Measurements from ENCODE around the gene CAMSAP1.

Gene CAMSAP1

GRCh38 chr9:135830496-135830895 lies 76.8 kb downstream of the CAMSAP1 start:
- H3K18ac ChIP-seq (ENCODE audit: low read depth in 1 of 2, low read length in 2 of 2): no peak overlapping the region
- no peak overlapping the region for H2BK120ac ChIP-seq (ENCODE audit: low read depth, low read length)
- peak; percentile 38 for DNase-seq
- no peak overlapping the region for H2AK5ac ChIP-seq (ENCODE audit: low read length, severe bottlenecking)
- H3K4me2 ChIP-seq (ENCODE audit: low read length, poor library complexity, severe bottlenecking): no peak overlapping the region
- H2BK5ac ChIP-seq (ENCODE audit: low read depth, low read length, poor library complexity, severe bottlenecking): no peak overlapping the region
- H3K27me3 ChIP-seq (ENCODE audit: control insufficient read depth in 1 of 2, insufficient read depth in 1 of 2, low read length in 2 of 2): no peaks in the 10 kb centered on the region
- no peak overlapping the region for H2BK15ac ChIP-seq (ENCODE audit: low read depth, poor library complexity, severe bottlenecking)
- no peak overlapping the region for H4K8ac ChIP-seq (ENCODE audit: low read length)
- H3K79me1 ChIP-seq (replicated peaks; ENCODE audit: low read length, poor library complexity, severe bottlenecking): peaks cover 35% of the 10 kb centered on the region
- H3K9me3 ChIP-seq (ENCODE audit: control insufficient read depth, low read length): peaks cover 9% of the 10 kb centered on the region
- H2AFZ ChIP-seq (ENCODE audit: low read depth, low read length): no peak overlapping the region
- H3K27ac ChIP-seq (ENCODE audit: low read length, poor library complexity, severe bottlenecking): no peak overlapping the region
- no peak overlapping the region for H4K91ac ChIP-seq (ENCODE audit: low read length)
- 100% methylated on average over 1 of the region's 1 CpG for WGBS
- no peak overlapping the region for H3K14ac ChIP-seq (ENCODE audit: low read length in 2 of 2)
- no peak overlapping the region for H2BK12ac ChIP-seq (ENCODE audit: low read length in 2 of 2)
- H3K9ac ChIP-seq (ENCODE audit: low read length): no peak overlapping the region
- H3K36me3 ChIP-seq (ENCODE audit: control insufficient read depth in 1 of 2, insufficient read depth in 2 of 2, low read depth in 1 of 2, low read length in 2 of 2): peaks cover 6 to 29% of the 10 kb centered on the region in 2 experiments
- no peak overlapping the region for H3K23ac ChIP-seq (ENCODE audit: low read length in 2 of 2)
- peaks cover 2% of the 10 kb centered on the region for H3K4me1 ChIP-seq (ENCODE audit: control insufficient read depth, insufficient read depth, low read depth, low read length)
- no peak overlapping the region for H3K4ac ChIP-seq (ENCODE audit: low read depth in 1 of 2, low read length in 2 of 2)
- no peak overlapping the region for H3K4me3 ChIP-seq (ENCODE audit: insufficient read depth in 1 of 2, low read depth in 1 of 2, low read length in 2 of 2)

- H2BK12ac ChIP-seq (ENCODE audit: low read length in 2 of 2): no peak overlapping the region
- peaks cover 9% of the 10 kb centered on the region for H3K9me3 ChIP-seq (ENCODE audit: control insufficient read depth, low read length)
- no peak overlapping the region for H3K4me3 ChIP-seq (ENCODE audit: insufficient read depth in 1 of 2, low read depth in 1 of 2, low read length in 2 of 2)
- H3K9ac ChIP-seq (ENCODE audit: low read length): no peak overlapping the region
- H3K27me3 ChIP-seq (ENCODE audit: control insufficient read depth in 1 of 2, insufficient read depth in 1 of 2, low read length in 2 of 2): no peaks in the 10 kb centered on the region
- no peak overlapping the region for H2AK5ac ChIP-seq (ENCODE audit: low read length, severe bottlenecking)
- no peak overlapping the region for H3K4me2 ChIP-seq (ENCODE audit: low read length, poor library complexity, severe bottlenecking)
- no peak overlapping the region for H2BK5ac ChIP-seq (ENCODE audit: low read depth, low read length, poor library complexity, severe bottlenecking)
- H3K79me1 ChIP-seq (replicated peaks; ENCODE audit: low read length, poor library complexity, severe bottlenecking): peaks cover 33% of the 10 kb centered on the region
- 96% methylated on average over 5 of the region's 5 CpGs for WGBS
- no peak overlapping the region for H2AFZ ChIP-seq (ENCODE audit: low read depth, low read length)
- no peak overlapping the region for H3K18ac ChIP-seq (ENCODE audit: low read depth in 1 of 2, low read length in 2 of 2)
- H4K91ac ChIP-seq (ENCODE audit: low read length): no peak overlapping the region
- H3K4me1 ChIP-seq (ENCODE audit: control insufficient read depth, insufficient read depth, low read depth, low read length): peaks cover 2% of the 10 kb centered on the region
- no peak overlapping the region for H3K14ac ChIP-seq (ENCODE audit: low read length in 2 of 2)
- DNase-seq: no peak
- H4K8ac ChIP-seq (ENCODE audit: low read length): no peak overlapping the region
- H2BK120ac ChIP-seq (ENCODE audit: low read depth, low read length): no peak overlapping the region
- H3K36me3 ChIP-seq (ENCODE audit: control insufficient read depth in 1 of 2, insufficient read depth in 2 of 2, low read depth in 1 of 2, low read length in 2 of 2): peaks cover 12 to 23% of the 10 kb centered on the region in 2 experiments
- H3K27ac ChIP-seq (ENCODE audit: low read length, poor library complexity, severe bottlenecking): no peak overlapping the region
- no peak overlapping the region for H3K23ac ChIP-seq (ENCODE audit: low read length in 2 of 2)
- H3K4ac ChIP-seq (ENCODE audit: low read depth in 1 of 2, low read length in 2 of 2): no peak overlapping the region
- H2BK15ac ChIP-seq (ENCODE audit: low read depth, poor library complexity, severe bottlenecking): no peak overlapping the region
These were observed 78.7 kb downstream of the CAMSAP1 start for GRCh38 chr9:135828656-135829055.

- Histone ChIP-seq H3K4me3 (ENCODE audit: insufficient read depth in 1 of 2, low read depth in 1 of 2, low read length in 2 of 2) (no peak overlapping the region), H3K4ac (ENCODE audit: low read depth in 1 of 2, low read length in 2 of 2) (no peak overlapping the region), H2BK12ac (ENCODE audit: low read length in 2 of 2) (no peak overlapping the region), H3K4me2 (ENCODE audit: low read length, poor library complexity, severe bottlenecking) (no peak overlapping the region), H4K91ac (ENCODE audit: low read length) (no peak overlapping the region), H3K27ac (ENCODE audit: low read length, poor library complexity, severe bottlenecking) (no peak overlapping the region), H2BK15ac (ENCODE audit: low read depth, poor library complexity, severe bottlenecking) (no peak overlapping the region), H3K9me3 (ENCODE audit: control insufficient read depth, low read length) (peaks cover 9% of the 10 kb centered on the region), H3K23ac (ENCODE audit: low read length in 2 of 2) (no peak overlapping the region), H2AK5ac (ENCODE audit: low read length, severe bottlenecking) (no peak overlapping the region), H4K8ac (ENCODE audit: low read length) (no peak overlapping the region), H3K4me1 (ENCODE audit: control insufficient read depth, insufficient read depth, low read depth, low read length) (peaks cover 2% of the 10 kb centered on the region), H2BK120ac (ENCODE audit: low read depth, low read length) (no peak overlapping the region), H3K79me1 (replicated peaks; ENCODE audit: low read length, poor library complexity, severe bottlenecking) (peaks cover 34% of the 10 kb centered on the region), H3K18ac (ENCODE audit: low read depth in 1 of 2, low read length in 2 of 2) (no peak overlapping the region), H2BK5ac (ENCODE audit: low read depth, low read length, poor library complexity, severe bottlenecking) (no peak overlapping the region), H3K14ac (ENCODE audit: low read length in 2 of 2) (no peak overlapping the region), H3K9ac (ENCODE audit: low read length) (no peak overlapping the region), H2AFZ (ENCODE audit: low read depth, low read length) (no peak overlapping the region), H3K36me3 (ENCODE audit: control insufficient read depth in 1 of 2, insufficient read depth in 2 of 2, low read depth in 1 of 2, low read length in 2 of 2) (peaks cover 18 to 28% of the 10 kb centered on the region in 2 experiments), H3K27me3 (ENCODE audit: control insufficient read depth in 1 of 2, insufficient read depth in 1 of 2, low read length in 2 of 2) (no peaks in the 10 kb centered on the region)
- 96% methylated on average over 11 of the region's 13 CpGs for WGBS
- no peak for DNase-seq
These were observed 79.3 kb downstream of the CAMSAP1 start for GRCh38 chr9:135827866-135828580.

GRCh38 chr9:135827301-135827700 lies 80.0 kb downstream of the CAMSAP1 start:
- no peak overlapping the region for H4K91ac ChIP-seq (ENCODE audit: low read length)
- H2BK5ac ChIP-seq (ENCODE audit: low read depth, low read length, poor library complexity, severe bottlenecking): no peak overlapping the region
- WGBS: 98% methylated on average over 12 of the region's 12 CpGs

More at GRCh38 chr9:135827301-135827700, 80.0 kb downstream of the CAMSAP1 start:
- peaks cover 2% of the 10 kb centered on the region for H3K4me1 ChIP-seq (ENCODE audit: control insufficient read depth, insufficient read depth, low read depth, low read length)
- no peak overlapping the region for H3K23ac ChIP-seq (ENCODE audit: low read length in 2 of 2)
- H3K9me3 ChIP-seq (ENCODE audit: control insufficient read depth, low read length): peaks cover 9% of the 10 kb centered on the region
- no peak overlapping the region for H3K18ac ChIP-seq (ENCODE audit: low read depth in 1 of 2, low read length in 2 of 2)
- no peak overlapping the region for H3K9ac ChIP-seq (ENCODE audit: low read length)
- no peak overlapping the region for H2AFZ ChIP-seq (ENCODE audit: low read depth, low read length)
- H2BK120ac ChIP-seq (ENCODE audit: low read depth, low read length): no peak overlapping the region
- H2BK15ac ChIP-seq (ENCODE audit: low read depth, poor library complexity, severe bottlenecking): no peak overlapping the region
- no peak for DNase-seq
- no peak overlapping the region for H3K4me3 ChIP-seq (ENCODE audit: insufficient read depth in 1 of 2, low read depth in 1 of 2, low read length in 2 of 2)
- peak overlapping the region in 1 of 2 experiments; percentile 68 for H3K14ac ChIP-seq (ENCODE audit: low read length in 2 of 2)
- H3K36me3 ChIP-seq (ENCODE audit: control insufficient read depth in 1 of 2, insufficient read depth in 2 of 2, low read depth in 1 of 2, low read length in 2 of 2): peaks cover 26 to 35% of the 10 kb centered on the region in 2 experiments
- H2BK12ac ChIP-seq (ENCODE audit: low read length in 2 of 2): no peak overlapping the region
- no peak overlapping the region for H4K8ac ChIP-seq (ENCODE audit: low read length)
- no peak overlapping the region for H3K27ac ChIP-seq (ENCODE audit: low read length, poor library complexity, severe bottlenecking)
- no peak overlapping the region for H3K4ac ChIP-seq (ENCODE audit: low read depth in 1 of 2, low read length in 2 of 2)
- H2AK5ac ChIP-seq (ENCODE audit: low read length, severe bottlenecking): no peak overlapping the region
- peaks cover 41% of the 10 kb centered on the region for H3K79me1 ChIP-seq (replicated peaks; ENCODE audit: low read length, poor library complexity, severe bottlenecking)
- no peaks in the 10 kb centered on the region for H3K27me3 ChIP-seq (ENCODE audit: control insufficient read depth in 1 of 2, insufficient read depth in 1 of 2, low read length in 2 of 2)
- H3K4me2 ChIP-seq (ENCODE audit: low read length, poor library complexity, severe bottlenecking): no peak overlapping the region
